HG02623 (cell line): ENCODE results near the gene RPS18.
"Not testable (repeated sequence)": the region's sequence is repeated elsewhere in the genome, so short reads cannot be mapped to it uniquely, and the experiment has no call there.

ENCODE experiments used
- ATAC-seq: cut with Tn5 transposase; IDR thresholded peaks from one replicate; pipeline ENCODE4 v1.9.1; 2021; ENCODE audit warnings: moderate library complexity; ENCODE audit not compliant: unreplicated experiment

Gene RPS18

DNA sequence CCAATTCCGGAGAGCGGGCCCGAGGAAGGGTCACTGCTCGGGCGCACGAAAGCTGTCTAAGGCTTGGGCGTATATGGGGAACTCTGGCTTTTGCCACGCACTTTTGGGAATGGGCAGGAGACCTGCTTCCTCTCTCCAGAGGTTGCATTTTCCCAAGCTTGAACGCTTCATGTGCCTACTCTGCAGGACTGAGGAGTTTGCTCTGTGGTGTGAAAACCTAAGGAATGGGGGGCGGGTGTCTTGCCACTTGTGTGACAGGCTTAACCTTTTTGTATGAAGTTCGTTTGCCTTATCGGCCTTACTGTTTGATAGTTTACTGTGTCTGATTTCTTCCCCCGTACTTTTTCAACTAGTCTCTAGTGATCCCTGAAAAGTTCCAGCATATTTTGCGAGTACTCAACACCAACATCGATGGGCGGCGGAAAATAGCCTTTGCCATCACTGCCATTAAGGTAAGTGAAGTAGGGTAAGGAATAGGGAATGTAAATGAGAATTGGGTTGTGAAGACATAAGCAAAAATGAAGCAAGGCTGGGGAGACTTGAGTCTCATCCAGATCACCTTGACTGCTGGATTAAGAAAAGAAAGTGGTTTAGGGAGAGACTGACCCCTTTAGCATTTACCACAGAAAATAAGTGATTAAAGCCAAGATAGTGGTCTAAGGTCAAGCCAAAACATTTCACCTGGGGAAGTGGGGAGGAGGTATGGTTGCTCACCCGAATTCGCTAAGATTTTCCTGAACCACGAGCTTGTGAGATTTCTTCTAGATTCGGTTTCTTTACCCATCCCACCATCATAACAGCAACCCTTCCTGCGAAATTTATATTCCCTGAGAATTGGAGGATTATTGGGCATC lies 627 bp downstream of the RPS18 start:
- peak; percentile 11 for ATAC-seq

DNA sequence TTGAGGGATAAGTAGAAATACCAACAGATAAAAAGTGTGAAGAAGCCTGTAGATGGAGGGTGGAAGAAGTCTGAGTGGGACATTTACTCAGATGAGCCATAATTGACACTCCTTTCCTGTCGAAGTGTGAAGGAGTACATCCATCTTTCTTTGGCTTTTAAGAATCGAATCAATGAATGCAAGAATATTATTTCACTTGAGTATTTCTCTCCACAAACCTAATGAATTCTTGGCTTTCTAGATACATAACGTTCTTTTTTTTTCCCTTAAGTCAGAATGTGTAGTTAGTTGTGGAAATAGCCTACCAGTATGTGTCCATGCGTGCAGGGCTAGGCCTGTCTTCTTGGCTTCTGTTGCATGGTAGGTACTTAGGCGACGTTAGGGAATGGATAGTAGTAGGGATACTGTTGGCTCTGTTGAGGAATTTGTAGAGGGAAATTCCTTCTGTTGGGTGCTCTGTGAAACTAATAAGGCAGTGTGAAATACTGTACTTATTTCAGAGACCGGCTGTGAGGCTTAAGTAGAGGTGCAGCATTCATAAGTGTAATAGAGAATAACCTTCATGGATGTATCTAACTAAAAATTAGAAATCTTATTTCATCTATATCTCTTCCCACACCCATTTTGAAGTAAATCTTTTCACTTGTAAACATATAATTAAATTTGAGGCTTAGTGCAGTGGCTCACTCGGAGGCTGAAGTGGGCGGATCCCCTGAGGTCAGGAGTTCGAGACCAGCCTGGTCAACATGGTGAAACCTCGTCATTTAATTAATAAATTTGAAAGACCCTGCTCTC lies 1.5 kb downstream of the RPS18 start:
- ATAC-seq: no peak

DNA sequence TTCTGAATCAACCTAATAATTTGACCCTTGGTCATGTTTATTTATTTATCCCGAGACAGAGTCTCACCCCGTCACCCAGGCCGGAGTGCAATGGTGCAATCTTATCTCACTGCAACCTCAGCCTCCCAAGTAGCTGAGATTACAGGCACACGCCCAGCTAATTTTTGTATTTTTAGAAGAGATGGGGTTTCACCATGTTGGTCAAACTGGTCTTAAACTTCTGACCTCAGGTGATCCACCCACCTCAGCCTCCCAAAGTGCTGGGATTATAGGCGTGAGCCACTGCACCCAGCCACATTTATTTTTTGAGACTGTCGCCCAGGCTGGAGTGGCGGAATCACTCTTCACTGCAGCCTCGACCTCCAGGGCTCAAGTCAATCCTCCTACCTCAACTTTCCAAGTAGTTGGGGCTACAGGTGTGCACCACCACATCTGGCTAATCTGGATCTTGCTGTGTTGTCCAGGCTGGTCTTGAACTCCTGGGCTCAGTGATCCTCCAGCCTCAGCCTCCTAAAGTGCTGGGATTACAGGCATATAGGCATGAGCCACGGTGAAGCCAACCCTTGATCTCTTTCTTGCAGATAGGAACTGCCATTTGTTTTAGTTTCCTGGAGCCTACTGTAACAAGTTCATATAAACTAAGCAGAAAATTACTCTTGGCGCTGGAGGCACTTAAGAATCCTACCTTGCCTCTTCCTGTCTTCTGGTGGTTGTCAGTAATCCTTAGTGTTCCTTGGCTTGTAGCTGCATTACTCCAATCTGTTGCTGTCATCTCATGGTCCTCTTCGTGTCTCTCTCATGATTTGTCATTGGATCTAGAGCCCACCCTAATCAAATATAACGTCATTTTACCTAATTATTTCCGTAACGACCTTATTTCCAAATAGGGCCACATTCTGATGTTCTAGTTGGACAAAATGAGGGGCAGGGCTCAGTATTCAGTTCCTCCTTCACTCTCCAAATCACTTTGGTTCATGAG lies 2.3 kb downstream of the RPS18 start:
- no peak for ATAC-seq

DNA sequence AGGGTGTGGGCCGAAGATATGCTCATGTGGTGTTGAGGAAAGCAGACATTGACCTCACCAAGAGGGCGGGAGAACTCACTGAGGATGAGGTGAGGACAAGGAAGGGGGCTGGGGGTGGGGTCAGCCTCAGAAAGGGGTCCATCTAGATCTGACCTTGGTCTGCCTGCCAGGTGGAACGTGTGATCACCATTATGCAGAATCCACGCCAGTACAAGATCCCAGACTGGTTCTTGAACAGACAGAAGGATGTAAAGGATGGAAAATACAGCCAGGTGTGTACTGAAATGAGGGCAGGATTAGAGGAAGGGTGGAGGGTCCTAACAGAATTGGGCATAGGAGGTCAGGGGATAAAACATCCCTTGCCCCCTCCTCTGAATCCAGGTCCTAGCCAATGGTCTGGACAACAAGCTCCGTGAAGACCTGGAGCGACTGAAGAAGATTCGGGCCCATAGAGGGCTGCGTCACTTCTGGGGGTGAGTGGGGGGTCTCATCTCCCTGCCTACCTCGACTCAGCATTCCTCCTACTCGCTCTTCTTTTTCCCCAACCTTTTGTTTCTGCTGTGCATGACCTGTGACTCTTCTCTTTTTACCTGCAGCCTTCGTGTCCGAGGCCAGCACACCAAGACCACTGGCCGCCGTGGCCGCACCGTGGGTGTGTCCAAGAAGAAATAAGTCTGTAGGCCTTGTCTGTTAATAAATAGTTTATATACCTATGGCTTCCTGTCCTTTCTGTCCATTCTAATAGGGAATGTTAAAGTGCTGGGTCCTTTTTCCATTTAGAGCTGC lies 4.1 kb downstream of the RPS18 start:
- not testable (repeated sequence) for ATAC-seq

DNA sequence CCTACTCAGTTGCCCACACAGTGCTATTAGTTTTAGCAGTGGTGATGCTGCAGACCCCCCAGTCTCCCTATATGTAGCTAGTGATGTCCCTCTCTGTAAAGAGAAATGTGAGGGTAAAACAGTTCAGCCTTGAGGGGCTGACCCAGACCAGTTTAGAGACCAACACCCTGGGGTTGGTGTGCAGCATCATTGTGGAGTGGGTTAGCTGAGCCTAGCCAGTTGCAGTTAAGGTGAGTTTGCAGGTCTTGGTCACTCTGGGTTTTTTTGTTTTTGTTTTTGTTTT lies 4.6 kb downstream of the RPS18 start:
- ATAC-seq: no peak

DNA sequence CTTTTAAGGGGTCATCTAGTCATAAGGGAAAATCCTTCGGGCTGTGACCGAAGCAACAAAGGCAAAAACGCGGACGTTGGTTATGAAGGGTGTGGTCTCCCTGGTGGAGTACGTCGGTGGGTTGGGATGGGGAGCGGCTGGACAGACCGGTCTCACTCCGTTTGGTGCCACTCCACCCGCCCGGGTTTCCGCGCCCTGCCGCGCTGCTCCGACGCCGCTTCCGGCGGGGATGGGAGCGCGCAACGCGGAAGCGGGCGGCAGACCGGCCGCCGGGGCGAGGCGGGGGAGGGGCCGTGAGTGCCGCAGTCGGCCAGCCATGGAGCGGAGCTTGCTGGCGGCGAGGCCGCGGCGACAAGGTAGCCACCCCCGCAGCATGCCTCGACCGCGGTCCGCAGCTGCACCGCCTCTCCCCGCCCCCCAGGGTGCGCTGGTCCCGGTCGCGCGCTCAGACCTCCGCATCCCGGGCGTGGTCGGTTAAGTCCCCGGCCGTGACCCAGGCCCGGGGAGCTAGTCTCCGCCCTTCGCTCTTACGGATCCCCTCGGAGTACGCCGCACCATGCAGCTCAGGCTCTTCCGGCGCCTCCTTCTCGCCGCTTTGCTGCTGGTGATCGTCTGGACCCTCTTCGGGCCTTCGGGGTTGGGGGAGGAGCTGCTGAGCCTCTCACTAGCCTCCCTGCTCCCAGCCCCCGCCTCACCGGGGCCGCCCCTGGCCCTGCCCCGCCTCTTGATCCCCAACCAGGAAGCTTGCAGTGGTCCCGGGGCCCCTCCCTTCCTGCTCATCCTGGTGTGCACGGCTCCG lies 5.2 kb downstream of the RPS18 start, which contains the start of gene B3GALT4:
B3GALT4 (plus strand) TSS at position 260 of the 799 bp plus-strand sequence; CDS start at position 557, 297 bp downstream.
- ATAC-seq: peak; percentile 48

DNA sequence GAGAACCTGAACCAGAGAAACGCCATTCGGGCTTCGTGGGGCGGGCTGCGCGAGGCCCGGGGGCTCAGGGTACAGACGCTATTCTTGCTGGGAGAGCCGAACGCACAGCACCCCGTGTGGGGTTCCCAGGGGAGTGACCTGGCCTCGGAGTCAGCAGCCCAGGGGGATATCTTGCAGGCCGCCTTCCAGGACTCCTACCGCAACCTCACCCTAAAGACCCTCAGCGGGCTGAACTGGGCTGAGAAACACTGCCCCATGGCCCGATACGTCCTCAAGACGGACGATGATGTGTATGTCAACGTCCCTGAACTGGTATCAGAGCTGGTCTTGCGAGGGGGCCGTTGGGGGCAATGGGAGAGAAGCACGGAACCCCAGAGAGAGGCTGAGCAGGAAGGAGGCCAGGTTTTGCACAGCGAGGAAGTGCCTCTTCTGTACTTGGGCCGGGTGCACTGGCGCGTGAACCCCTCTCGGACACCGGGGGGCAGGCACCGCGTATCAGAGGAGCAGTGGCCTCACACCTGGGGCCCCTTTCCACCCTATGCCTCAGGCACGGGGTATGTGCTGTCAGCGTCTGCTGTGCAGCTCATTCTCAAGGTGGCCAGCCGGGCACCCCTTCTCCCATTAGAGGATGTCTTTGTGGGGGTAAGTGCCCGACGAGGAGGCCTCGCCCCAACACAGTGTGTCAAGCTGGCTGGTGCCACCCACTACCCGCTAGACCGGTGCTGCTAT lies 6.0 kb downstream of the RPS18 start:
- no peak for ATAC-seq

DNA sequence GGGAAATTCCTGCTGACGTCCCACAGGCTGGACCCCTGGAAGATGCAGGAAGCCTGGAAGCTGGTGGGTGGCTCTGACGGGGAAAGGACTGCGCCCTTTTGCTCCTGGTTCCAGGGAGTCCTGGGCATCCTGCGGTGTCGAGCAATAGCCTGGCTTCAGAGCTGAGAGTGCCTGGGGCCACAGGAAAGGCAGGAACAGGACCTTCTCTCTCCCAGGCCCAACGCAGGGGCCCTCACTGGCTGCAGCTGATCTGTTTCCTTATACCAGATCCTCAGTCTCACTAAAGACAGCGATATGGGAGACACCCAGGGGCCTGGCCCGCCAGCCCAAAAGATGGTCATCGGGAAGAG lies 6.5 kb downstream of the RPS18 start:
- ATAC-seq: no peak

DNA sequence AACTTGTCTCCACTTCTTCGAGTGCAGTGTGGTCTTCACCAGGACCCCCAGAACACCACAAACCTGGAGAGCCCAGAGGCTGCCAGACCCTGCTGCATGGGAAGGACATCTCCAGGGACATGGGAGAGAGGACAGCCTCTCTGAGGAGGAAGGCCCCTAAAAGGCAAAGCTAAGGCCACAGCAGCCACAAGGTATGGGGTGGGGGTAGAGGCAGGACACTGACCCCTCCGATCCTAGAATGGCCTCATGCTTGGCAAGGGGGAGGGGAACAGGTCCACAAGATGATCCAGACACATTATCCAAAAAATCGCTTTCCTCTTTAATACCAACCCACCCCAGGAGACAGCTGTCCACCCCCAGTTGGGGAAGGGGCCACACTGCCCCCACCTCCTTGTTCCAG lies 6.9 kb downstream of the RPS18 start:
- ATAC-seq: no peak

DNA sequence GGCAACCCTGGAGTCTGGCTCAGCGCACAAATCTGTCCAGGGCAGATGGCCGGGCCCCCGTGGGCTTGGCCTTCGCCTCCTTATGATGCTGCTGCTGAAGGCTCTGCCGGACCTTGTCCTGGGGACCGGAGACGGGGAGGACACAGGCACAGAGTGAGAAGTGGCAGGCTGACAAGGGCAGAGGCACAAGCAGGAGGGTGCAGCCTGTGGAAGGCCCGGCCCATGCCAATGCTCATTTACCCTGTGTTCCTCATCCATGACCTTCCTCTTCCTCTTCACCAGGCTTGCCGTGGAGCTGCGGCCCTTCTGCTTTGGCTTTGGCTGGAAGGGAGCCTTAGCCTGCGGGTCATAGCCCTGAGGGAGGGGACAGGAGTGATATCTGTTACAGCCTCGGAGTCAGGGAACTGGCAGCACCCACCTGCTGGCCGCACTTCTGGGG lies 7.4 kb downstream of the RPS18 start:
- ATAC-seq: no peak

DNA sequence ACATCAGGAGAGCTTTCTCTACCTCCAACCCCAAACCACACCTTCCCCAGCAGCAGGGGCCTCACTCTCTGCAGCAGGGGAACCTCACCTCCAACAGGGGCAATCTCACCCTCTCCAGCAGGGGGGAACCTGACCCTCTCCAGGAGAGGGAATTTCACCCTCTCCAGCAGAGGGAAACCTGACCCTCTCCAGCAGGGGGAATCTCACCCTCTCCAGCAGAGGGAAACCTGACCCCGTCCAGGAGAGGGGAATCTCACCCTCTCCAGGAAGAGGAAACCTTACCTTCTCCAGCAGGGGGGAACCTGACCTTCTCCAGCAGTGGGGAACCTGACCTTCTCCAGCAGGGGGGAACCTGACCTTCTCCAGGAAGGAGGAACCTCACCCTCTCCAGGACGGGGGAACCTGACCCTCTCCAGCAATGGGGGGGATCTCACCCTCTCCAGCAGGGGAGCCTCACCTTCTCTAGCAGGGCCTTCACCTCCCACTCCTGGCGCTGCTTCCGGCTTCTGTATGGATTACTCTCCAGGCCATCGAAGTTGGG lies 8.2 kb downstream of the RPS18 start:
- ATAC-seq: no peak

DNA sequence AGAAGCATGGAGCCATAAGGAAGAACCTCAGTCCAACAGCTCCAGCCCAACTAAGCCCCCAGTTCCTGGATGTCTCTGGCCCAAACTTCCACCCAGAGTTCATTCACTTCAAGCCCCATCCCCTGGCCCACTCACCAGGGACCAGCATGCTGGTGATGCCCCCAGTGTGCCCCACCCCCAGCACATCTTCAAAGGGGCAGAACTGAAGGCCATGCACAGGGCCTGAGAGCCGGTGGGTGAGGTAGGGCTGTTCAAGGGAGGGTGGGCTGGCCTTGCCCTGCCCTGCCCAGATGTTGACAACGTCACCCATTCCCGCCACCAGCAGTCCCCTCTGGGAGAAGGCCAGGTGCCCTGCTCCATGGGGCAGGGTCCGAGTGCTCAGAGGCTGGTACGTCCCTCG lies 8.7 kb downstream of the RPS18 start:
- ATAC-seq: no peak

DNA sequence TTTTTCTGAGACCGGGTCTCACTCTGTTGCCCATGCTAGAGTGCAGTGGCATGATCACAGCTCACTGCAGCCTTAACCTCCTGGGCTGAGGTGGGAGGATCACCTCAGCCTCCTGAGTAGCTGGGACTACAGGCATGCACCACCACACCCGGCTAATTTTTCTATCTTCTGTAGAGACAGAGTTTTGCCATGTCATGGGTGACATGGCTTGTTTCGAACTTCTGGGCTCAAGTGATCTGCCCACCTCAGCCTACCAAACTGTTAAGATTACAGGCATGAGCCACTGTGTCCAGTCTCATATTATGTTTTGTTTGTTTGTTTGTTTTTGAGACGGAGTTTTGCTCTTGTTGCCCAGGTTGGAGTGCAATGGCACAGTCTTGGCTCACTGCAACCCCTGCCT lies 13.3 kb downstream of the RPS18 start:
- not testable (repeated sequence) for ATAC-seq

DNA sequence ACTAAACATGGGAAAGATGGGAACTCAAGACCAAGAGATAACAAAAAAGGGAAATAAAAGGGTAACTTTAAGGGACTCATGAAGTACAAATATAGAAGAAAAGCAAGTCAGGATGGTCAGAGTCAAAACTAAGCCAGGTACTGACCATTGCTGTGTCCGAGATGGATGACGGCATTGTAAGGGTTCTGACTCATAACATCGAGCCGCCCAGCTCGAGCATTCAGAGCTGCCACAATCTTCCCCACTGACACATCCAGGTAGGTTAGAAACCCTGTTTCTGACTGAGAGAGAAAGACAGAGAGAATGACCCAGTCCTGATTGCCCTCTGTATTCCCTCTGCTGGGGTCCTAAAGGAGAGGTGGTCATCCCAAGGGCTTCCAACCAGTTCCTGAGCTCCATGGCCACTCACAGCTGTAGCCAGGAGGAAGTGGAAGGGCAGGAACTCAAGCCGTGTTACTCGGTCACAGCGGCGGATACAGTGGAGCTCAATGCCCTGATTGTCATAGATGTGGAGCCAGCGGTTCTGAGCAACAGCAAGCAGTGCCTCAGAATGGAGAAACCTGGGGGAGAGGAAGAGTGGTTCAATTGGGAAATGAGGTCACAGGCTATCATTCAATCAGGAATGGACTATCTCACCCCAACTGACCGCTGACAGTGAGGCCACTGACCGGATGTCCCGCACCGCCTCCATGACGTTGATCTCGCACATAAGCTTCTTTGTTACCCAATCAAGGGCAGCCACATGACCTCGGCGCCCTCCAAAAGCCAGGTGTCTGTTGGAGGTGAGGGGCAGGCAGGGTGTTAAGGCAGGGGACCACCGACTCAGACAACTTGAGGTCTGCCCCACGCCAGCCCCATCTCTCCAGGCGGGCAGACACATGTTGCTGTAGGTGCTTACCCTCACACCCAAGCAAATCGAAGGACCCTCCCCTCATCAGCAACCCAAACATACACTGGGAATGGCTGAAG lies 15.4 kb downstream of the RPS18 start:
- ATAC-seq: no peak

DNA sequence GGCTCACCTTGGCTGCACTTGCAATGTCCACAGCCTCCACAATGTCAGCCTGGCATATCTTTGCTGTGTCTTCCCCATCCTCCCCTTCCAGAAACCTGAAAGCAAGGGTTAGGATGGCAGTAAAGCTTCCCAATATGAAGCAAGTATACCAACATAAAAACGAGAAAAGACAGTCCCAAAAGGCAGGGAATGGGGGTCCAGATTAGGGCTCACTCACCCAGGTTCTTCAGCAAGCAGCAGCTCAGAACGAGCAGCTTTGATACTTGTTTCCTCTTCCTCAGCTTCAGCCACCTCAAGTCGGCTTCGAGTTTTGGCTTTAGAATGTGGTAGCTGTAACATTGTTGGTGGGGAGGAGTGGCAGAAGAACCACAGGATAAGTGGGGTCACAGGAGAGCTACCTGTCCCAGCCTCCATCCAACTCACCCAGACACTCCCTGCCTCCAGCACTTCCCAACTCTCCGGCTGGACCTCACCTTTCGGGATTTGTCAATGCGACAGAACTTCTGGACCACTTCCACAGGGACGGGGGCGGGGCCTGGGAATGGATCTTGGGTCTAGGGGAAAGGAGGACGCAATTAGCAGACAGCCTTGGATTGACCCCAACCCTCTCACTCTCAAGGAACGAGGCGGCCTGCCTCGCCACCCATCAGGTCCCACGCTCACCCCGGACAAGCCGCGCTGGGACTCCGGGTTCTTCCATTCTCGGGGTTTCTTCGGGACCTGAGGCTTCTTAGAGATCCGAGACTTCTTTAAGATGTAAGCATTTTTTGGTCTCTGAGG lies 16.5 kb downstream of the RPS18 start:
- ATAC-seq: no peak

DNA sequence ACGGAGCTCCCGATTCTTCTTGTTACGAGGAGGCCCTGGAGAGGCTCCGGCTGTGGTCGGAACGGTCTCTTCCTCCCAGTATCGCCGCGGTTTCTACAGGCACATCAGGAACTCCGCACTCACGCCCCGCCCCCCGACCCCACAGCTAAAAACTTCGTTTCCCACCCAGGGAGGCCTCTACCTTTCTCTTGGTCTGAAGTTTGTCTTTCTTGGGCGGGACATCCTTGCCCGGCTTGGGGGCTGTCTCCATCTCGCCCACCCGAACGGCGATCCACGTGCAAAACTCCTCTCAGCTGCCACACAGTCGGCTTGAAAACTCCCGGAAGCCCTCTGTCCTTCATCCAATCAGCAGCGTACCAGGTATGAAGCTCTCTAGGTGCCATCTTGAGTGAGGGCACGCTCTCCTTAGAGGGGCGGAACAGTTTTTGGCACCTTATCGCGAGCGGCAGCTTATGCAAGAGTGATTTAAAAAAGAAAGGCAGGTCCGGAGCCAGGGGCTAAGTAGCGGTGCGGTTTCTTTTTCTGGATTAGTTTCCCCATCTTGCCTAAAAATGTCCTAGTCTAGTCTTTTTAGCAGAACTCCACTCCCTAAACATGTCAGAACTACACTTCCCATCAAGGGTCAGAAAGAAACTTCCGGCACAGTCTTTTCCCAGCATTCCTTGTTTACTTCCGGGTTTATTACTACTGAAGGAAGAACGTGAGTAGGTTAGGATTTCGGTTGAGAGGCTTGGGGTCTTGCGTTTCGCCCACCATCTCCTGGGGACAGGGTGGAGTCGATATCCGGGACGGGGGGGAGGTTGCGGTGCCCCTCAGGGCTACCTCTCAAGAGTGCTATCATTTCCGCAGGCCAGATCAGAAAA lies 17.3 kb downstream of the RPS18 start, which contains the start of the genes PFDN6 and WDR46:
PFDN6 (plus strand) TSS at position 681 of the 863 bp plus-strand sequence. CDS start 256 bp downstream, outside the sequence.
WDR46 (minus strand) TSS at position 319 of the 863 bp plus-strand sequence; CDS start at position 250, 69 bp downstream.
- peak; percentile 85 for ATAC-seq
